Panc1 (cell line): ENCODE measurements around the gene ZBTB22. TPM values are rescaled to one million over a fixed set of nuclear protein-coding genes. Genes with fewer than 3 reads are reported as not detected.
"Not testable (repeated sequence)": the region's sequence is repeated elsewhere in the genome, so short reads cannot be mapped to it uniquely, and the experiment has no call there.

Source experiments
- ATAC-seq: fragments of 200-7000 bp; cut with Tn5 transposase; 2 replicates; pipeline ENCODE4 v1.9.1; 2020; ENCODE audit warnings: mild to moderate bottlenecking, moderate library complexity
- BruUV-seq: library from RNA; stranded (reverse); fragments of 400-500 nt; replicated peaks from 2 replicates; lab custom pipeline; 2021; lab: Mats Ljungman, UMichigan
- CTCF ChIA-PET: fragments of 300-600 bp; sonication (Branson Sonifier 250); formaldehyde crosslinking; loops from one replicate; lab custom pipeline; 2022; ENCODE audit warnings: antibody characterized with exemption; lab: Charles Lee
- POLR2A ChIA-PET: fragments of 300-600 bp; sonication (Branson Sonifier 250); formaldehyde crosslinking; loops from one replicate; lab custom pipeline; 2022; ENCODE audit warnings: antibody characterized with exemption; lab: Charles Lee
- DNase-seq: peaks from one replicate; pipeline ENCODE4 v3.0.0-alpha.2; 2010; ENCODE audit warnings: low read depth, low spot score
- H3K27ac ChIP-seq: 2 replicates; pipeline ENCODE4 v1.5.1; 2011; ENCODE audit warnings: mild to moderate bottlenecking, low read length, inconsistent platforms
- H3K27me3 ChIP-seq: fragments of 200-500 bp; sonication (Bioruptor generic); 2 replicates; pipeline ENCODE4 v1.6.0; 2014; ENCODE audit warnings: low read length, inconsistent platforms; ENCODE audit not compliant: control insufficient read depth, insufficient read depth
- H3K36me3 ChIP-seq: fragments of 200-500 bp; sonication (Bioruptor generic); 2 replicates; pipeline ENCODE4 v1.5.1; 2014; ENCODE audit warnings: inconsistent platforms, mild to moderate bottlenecking, low read length, moderate library complexity; ENCODE audit not compliant: control insufficient read depth, insufficient read depth
- H3K4me1 ChIP-seq: 2 replicates; pipeline ENCODE4 v1.5.1; 2011; ENCODE audit warnings: inconsistent platforms, mild to moderate bottlenecking, low read length, moderate library complexity; ENCODE audit not compliant: control insufficient read depth, insufficient read depth
- H3K4me3 ChIP-seq, 2 experiments: 2 replicates each; pipeline ENCODE4 v1.5.1; 2011 to 2012; ENCODE audit warnings: low read depth in 2 of 2, low read length in 2 of 2, mild to moderate bottlenecking in 2 of 2, inconsistent platforms in 1 of 2, moderate library complexity in 1 of 2
- H3K9me3 ChIP-seq: fragments of 200-500 bp; sonication (Bioruptor generic); 2 replicates; pipeline ENCODE4 v1.5.1; 2014; ENCODE audit warnings: low read depth, mild to moderate bottlenecking, inconsistent platforms, low read length, moderate library complexity; ENCODE audit not compliant: control insufficient read depth, insufficient read depth
- CTCF ChIP-seq: fragments of 450-650 bp; IDR thresholded peaks from 2 replicates; pipeline ENCODE4 v1.5.1; 2017; ENCODE audit warnings: mild to moderate bottlenecking
- POLR2AphosphoS5 ChIP-seq: IDR thresholded peaks from 2 replicates; pipeline ENCODE4 v1.6.1; 2012; ENCODE audit warnings: mild to moderate bottlenecking, low read depth, low read length, moderate library complexity
- REST ChIP-seq, 2 experiments: IDR thresholded peaks; 2 replicates each; pipeline ENCODE4 v1.6.1; 2011 to 2012; ENCODE audit warnings: low read depth in 2 of 2, control low read depth in 1 of 2, low read length in 1 of 2, mild to moderate bottlenecking in 1 of 2, moderate library complexity in 1 of 2; ENCODE audit not compliant: insufficient read depth in 1 of 2
- SIN3A ChIP-seq: IDR thresholded peaks from 2 replicates; pipeline ENCODE4 v1.6.1; 2012; ENCODE audit warnings: low read depth, mild to moderate bottlenecking, low read length, moderate library complexity, borderline replicate concordance; ENCODE audit not compliant: insufficient read depth
- TCF7L2 ChIP-seq: IDR thresholded peaks from 2 replicates; pipeline ENCODE4 v1.6.1; 2011; ENCODE audit warnings: mild to moderate bottlenecking, low read depth, low read length, inconsistent platforms
- in situ Hi-C: cut with HindIII; loops from 2 replicates; pipeline ENCODE4 v1.10.0; 2016; ENCODE audit warnings: low sequenced_read_pairs, low pct_unique_long_range_greater_than_20kb
- intact Hi-C: fragments of 100-400 bp; cut with micrococcal nuclease; formaldehyde crosslinking; loops from one replicate; pipeline ENCODE4 v1.10.0; 2022; ENCODE audit not compliant: unreplicated experiment
- total RNA-seq: library from RNA; stranded (reverse); gene quantifications from one replicate; pipeline ENCODE4 v1.2.1, GENCODE V29; 2021; ENCODE audit not compliant: unreplicated experiment

Gene ZBTB22
- total RNA-seq, 1 experiment from 2014 or later, result 16.0 TPM

- H3K36me3 ChIP-seq, DNase-seq, H3K9me3 ChIP-seq, H3K27ac ChIP-seq, intact Hi-C loops, H3K4me3 ChIP-seq, H3K4me1 ChIP-seq, H3K27me3 ChIP-seq, BruUV-seq, ATAC-seq, CTCF ChIA-PET, in situ Hi-C loops: not testable (repeated sequence)
- POLR2A ChIA-PET, result interaction anchor here (0.7 kb wide), 1 partner anchor 17 kb away, joined by 4 read pairs; no protein-coding TSS in a partner anchor
Measured at GRCh38 chr6:33357160-33357871, 39.8 kb upstream of the ZBTB22 start.

GRCh38 chr6:33356295-33356694 is 38.8 kb upstream of the ZBTB22 start:
- CTCF ChIA-PET, result no interaction called here
- POLR2A ChIA-PET, result interaction anchor here (0.7 kb wide), 1 partner anchor 19 kb away, joined by 4 read pairs; no protein-coding TSS in a partner anchor

GRCh38 chr6:33355860-33356259 is 38.3 kb upstream of the ZBTB22 start:
- BruUV-seq, intact Hi-C loops, H3K4me1 ChIP-seq, H3K36me3 ChIP-seq, DNase-seq, ATAC-seq, CTCF ChIA-PET, H3K27ac ChIP-seq, POLR2A ChIA-PET, in situ Hi-C loops, H3K9me3 ChIP-seq, H3K4me3 ChIP-seq, H3K27me3 ChIP-seq: not testable (repeated sequence)

More at GRCh38 chr6:33356295-33356694, 38.8 kb upstream of the ZBTB22 start:
- Histone ChIP-seq H3K36me3 (no peaks in the 10 kb centered on the region), H3K4me1 (no peaks in the 10 kb centered on the region), H3K27me3 (no peaks in the 10 kb centered on the region), H3K27ac (no peak overlapping the region), H3K4me3 (no peak overlapping the region), H3K9me3 (no peaks in the 10 kb centered on the region)
- in situ Hi-C loops (no loop called here), intact Hi-C loops (no loop called here)
- TF ChIP-seq REST (IDR thresholded peaks at IDR 0.05; ENCODE audit: insufficient read depth in 1 of 2, low read depth in 2 of 2, low read length in 1 of 2), result no peak
- TF ChIP-seq CTCF, result no peak
- no peak for TF ChIP-seq POLR2AphosphoS5
- TF ChIP-seq SIN3A, result no peak
- no peak for TF ChIP-seq TCF7L2
- DNase-seq (no peak), ATAC-seq (no peak)
- no TSS peak for BruUV-seq
